Neural cell (in vitro differentiated cells): ENCODE data around the gene LTK. TPM values are rescaled to one million over a fixed set of nuclear protein-coding genes. Genes with fewer than 3 reads are reported as not detected.

Source experiments
- H2AFZ ChIP-seq: fragments of 200-600, 300-800 bp; sonication (generic), shearing (Covaris generic); 2 replicates; pipeline ENCODE4 v1.6.0; 2014; ENCODE audit warnings: low read depth, mild to moderate bottlenecking, antibody characterized with exemption, low read length, moderate library complexity
- H3F3A ChIP-seq: fragments of 200-600 bp; shearing (Covaris generic); 2 replicates; pipeline ENCODE4 v1.6.1; 2016; ENCODE audit warnings: mild to moderate bottlenecking, moderate library complexity, mixed read lengths, antibody characterized with exemption, low read length; ENCODE audit not compliant: insufficient read depth, poor library complexity, severe bottlenecking
- H3K27ac ChIP-seq: fragments of 200-600, 300-800 bp; sonication (generic), shearing (Covaris generic); 2 replicates; pipeline ENCODE4 v1.5.1; 2014; ENCODE audit warnings: mild to moderate bottlenecking, low read length, moderate library complexity
- H3K27me3 ChIP-seq: fragments of 300-800, 200-600 bp; sonication (generic), shearing (Covaris generic); 2 replicates; pipeline ENCODE4 v1.6.0; 2014; ENCODE audit warnings: mild to moderate bottlenecking, low read depth, low read length, moderate library complexity; ENCODE audit not compliant: insufficient read depth
- H3K36me3 ChIP-seq: fragments of 300-800, 200-600 bp; sonication (generic), shearing (Covaris generic); 2 replicates; pipeline ENCODE4 v1.5.1; 2014; ENCODE audit warnings: mild to moderate bottlenecking, antibody characterized with exemption, low read length, moderate library complexity; ENCODE audit not compliant: insufficient read depth
- H3K4me2 ChIP-seq: fragments of 300-800, 200-600 bp; sonication (generic), shearing (Covaris generic); 2 replicates; pipeline ENCODE4 v1.6.0; 2014; ENCODE audit warnings: mild to moderate bottlenecking, low read length
- H3K4me3 ChIP-seq: fragments of 300-800, 200-600 bp; sonication (generic), shearing (Covaris generic); 2 replicates; pipeline ENCODE4 v1.5.1; 2014; ENCODE audit warnings: mild to moderate bottlenecking, low read length, moderate library complexity
- H3K79me2 ChIP-seq: fragments of 200-600 bp; shearing (Covaris generic); replicated peaks from 2 replicates; pipeline ENCODE4 v1.6.0; 2014; ENCODE audit warnings: mild to moderate bottlenecking, low read length, moderate library complexity; ENCODE audit not compliant: insufficient read depth
- H3K9ac ChIP-seq: fragments of 300-800, 200-600 bp; sonication (generic), shearing (Covaris generic); 2 replicates; pipeline ENCODE4 v1.6.1; 2016; ENCODE audit warnings: mild to moderate bottlenecking, low read length, mixed read lengths
- H3K9me2 ChIP-seq: fragments of 200-600 bp; shearing (Covaris generic); 2 replicates; pipeline ENCODE4 v1.6.1; 2016; ENCODE audit warnings: mild to moderate bottlenecking, low read length, mixed read lengths; ENCODE audit not compliant: insufficient read depth
- H3K9me3 ChIP-seq: fragments of 200-600, 300-800 bp; sonication (generic), shearing (Covaris generic); 2 replicates; pipeline ENCODE4 v1.6.1; 2016; ENCODE audit warnings: mild to moderate bottlenecking, mixed run types, low read length, moderate library complexity, mixed read lengths
- H4K20me1 ChIP-seq: fragments of 200-600 bp; shearing (Covaris generic); 2 replicates; pipeline ENCODE4 v1.6.1; 2016; ENCODE audit warnings: mild to moderate bottlenecking, mixed run types; ENCODE audit not compliant: insufficient read depth
- CTCF ChIP-seq: fragments of 450-650 bp; IDR thresholded peaks from 2 replicates; pipeline ENCODE4 v1.5.1; 2014; ENCODE audit warnings: antibody characterized with exemption, mild to moderate bottlenecking, moderate library complexity; ENCODE audit not compliant: poor library complexity, severe bottlenecking
- EP300 ChIP-seq: fragments of 450-650 bp; conservative IDR thresholded peaks from 2 replicates; pipeline ENCODE4 v1.6.1; 2014; ENCODE audit warnings: antibody characterized with exemption, mild to moderate bottlenecking, moderate library complexity; ENCODE audit not compliant: poor library complexity, severe bottlenecking
- EZH2 ChIP-seq: fragments of 200-600, 300-800 bp; shearing (Covaris generic), sonication (generic); IDR thresholded peaks from 2 replicates; pipeline ENCODE4 v1.6.1; 2014; ENCODE audit warnings: antibody characterized with exemption, low read length, borderline replicate concordance, mild to moderate bottlenecking; ENCODE audit not compliant: insufficient read depth, poor library complexity, severe bottlenecking
- MXI1 ChIP-seq: fragments of 450-650 bp; conservative IDR thresholded peaks from 2 replicates; pipeline ENCODE4 v1.6.1; 2014; ENCODE audit warnings: antibody characterized with exemption, mild to moderate bottlenecking; ENCODE audit not compliant: poor library complexity, severe bottlenecking
- POLR2AphosphoS5 ChIP-seq: IDR thresholded peaks from 2 replicates; pipeline ENCODE4 v1.6.1; 2012
- RAD21 ChIP-seq: fragments of 450-650 bp; conservative IDR thresholded peaks from 2 replicates; pipeline ENCODE4 v1.6.1; 2014; ENCODE audit warnings: antibody characterized with exemption, mild to moderate bottlenecking, moderate library complexity
- REST ChIP-seq: IDR thresholded peaks from 2 replicates; pipeline ENCODE4 v1.6.1; 2012; ENCODE audit warnings: borderline replicate concordance
- SMC3 ChIP-seq: fragments of 450-650 bp; conservative IDR thresholded peaks from 2 replicates; pipeline ENCODE4 v1.6.1; 2014; ENCODE audit warnings: antibody characterized with exemption, mild to moderate bottlenecking, moderate library complexity; ENCODE audit not compliant: poor library complexity
- TAF1 ChIP-seq: IDR thresholded peaks from 2 replicates; pipeline ENCODE4 v1.6.1; 2012; ENCODE audit warnings: low read depth
- polyA minus RNA-seq: library from RNA; depleted of rRNA, polyadenylated mRNA; stranded (reverse); fragments of >200 nt; gene quantifications from 2 replicates; pipeline ENCODE4 v1.2.3, GENCODE V29; 2014
- polyA plus RNA-seq: library from polyadenylated mRNA; depleted of rRNA; stranded (reverse); fragments of >200 nt; gene quantifications from 2 replicates; pipeline ENCODE4 v1.2.3, GENCODE V29; 2014

Gene LTK
- 0.28 TPM in 1 of 2 replicates, not detected in the other for polyA plus RNA-seq
- polyA minus RNA-seq: not detected in 2 replicates

- peaks cover 57% of the 10 kb centered on the region for H3K27me3 ChIP-seq
- H3K79me2 ChIP-seq: no peaks in the 10 kb centered on the region
- no peaks in the 10 kb centered on the region for H3F3A ChIP-seq
- H2AFZ ChIP-seq: no peak within 1 kb of the TSS
- no peaks in the 10 kb centered on the region for H3K9me3 ChIP-seq
- no peaks in the 10 kb centered on the region for H3K9me2 ChIP-seq
- TF ChIP-seq RAD21 (no peak), POLR2AphosphoS5 (no peak), CTCF (no peak), MXI1 (no peak), TAF1 (no peak), EP300 (no peak), SMC3 (no peak), REST (no peak), EZH2 (no peak)
- H3K4me2 ChIP-seq: no peak within 1 kb of the TSS
- H3K9ac ChIP-seq: no peak within 1 kb of the TSS
- H4K20me1 ChIP-seq: no peaks in the 10 kb centered on the region
- H3K27ac ChIP-seq: no peak within 1 kb of the TSS
- H3K36me3 ChIP-seq: no peaks in the 10 kb centered on the region
- H3K4me3 ChIP-seq: peak within 1 kb of the TSS; percentile 42
These were observed at the start of gene LTK for GRCh38 chr15:41513506-41514227. Gene LTK (minus strand): TSS chr15:41513827. CDS start chr15:41513709, 118 bp downstream.

- Histone ChIP-seq H3K4me2 (no peak overlapping the region), H3K36me3 (no peaks in the 10 kb centered on the region), H3K79me2 (no peaks in the 10 kb centered on the region), H3K9me3 (no peaks in the 10 kb centered on the region), H3F3A (peaks cover 7% of the 10 kb centered on the region), H3K4me3 (no peak overlapping the region), H3K27me3 (no peaks in the 10 kb centered on the region), H3K9ac (no peak overlapping the region), H2AFZ (no peak overlapping the region), H3K9me2 (no peaks in the 10 kb centered on the region), H3K27ac (no peak overlapping the region), H4K20me1 (no peaks in the 10 kb centered on the region)
- no peak for TF ChIP-seq MXI1
- TF ChIP-seq EP300: no peak
- no peak for TF ChIP-seq REST
- no peak for TF ChIP-seq RAD21
- TF ChIP-seq TAF1: no peak
- TF ChIP-seq POLR2AphosphoS5: no peak
- TF ChIP-seq EZH2: no peak
- TF ChIP-seq CTCF: no peak
These were observed 49.2 kb upstream of the LTK start for GRCh38 chr15:41562784-41563198.
